OCI-LY3 (cell line): Measurements from ENCODE around the gene SART3.

Experiments used
- EZH2phosphoT487 ChIP-seq: fragments of 200-600 bp; shearing (Covaris generic); IDR thresholded peaks from 2 replicates; pipeline ENCODE4 v1.6.1; 2018; ENCODE audit warnings: antibody characterized with exemption, mixed run types, low read depth
- TF ChIP-seq, protein P1 (sequence below): fragments of 200-600, 300-600 bp; sonication (generic); IDR thresholded peaks from 2 replicates; pipeline ENCODE4 v1.5.1; 2014; ENCODE audit warnings: antibody characterized with exemption, low read length, low read depth

DNA sequence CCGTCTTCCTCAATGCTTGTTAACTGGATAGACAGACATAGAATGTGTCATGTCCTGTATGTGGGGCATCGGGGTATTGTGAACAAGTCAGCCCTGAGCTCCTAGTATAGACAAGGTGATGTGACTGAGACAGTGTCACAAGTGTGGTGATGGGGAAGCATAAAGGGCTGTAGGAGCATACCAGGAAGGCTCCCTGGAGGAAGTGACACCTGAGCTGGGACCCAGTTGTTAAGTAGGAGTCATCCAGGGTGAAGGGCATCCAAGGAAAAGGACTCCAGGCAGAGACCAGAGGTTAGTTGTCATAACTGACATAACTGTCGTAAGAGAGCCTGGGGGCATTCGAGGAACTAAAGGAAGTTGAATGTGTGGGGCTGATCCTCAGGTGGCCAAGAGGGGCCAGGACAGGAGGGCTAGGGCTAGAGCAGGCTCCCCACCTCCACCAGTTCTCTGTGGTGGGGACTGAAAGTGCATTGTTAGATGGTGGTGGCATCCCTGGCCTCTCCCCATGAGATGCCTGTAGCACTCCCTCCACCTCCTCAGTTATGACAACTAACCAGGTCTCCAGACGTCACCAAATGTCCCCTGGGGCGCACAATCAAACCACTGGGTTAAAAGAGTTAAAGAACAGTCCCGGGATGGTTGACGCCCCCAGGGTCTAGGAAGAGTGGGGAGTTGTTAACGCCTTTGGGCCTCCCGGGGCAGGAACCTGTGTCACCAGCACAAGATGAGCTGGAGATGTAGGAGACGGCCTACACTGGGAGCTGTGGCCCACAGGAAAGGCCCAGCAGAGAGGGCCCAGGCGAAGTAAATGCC, 43.5 kb downstream of the SART3 start:
- TF ChIP-seq, protein P1, sequence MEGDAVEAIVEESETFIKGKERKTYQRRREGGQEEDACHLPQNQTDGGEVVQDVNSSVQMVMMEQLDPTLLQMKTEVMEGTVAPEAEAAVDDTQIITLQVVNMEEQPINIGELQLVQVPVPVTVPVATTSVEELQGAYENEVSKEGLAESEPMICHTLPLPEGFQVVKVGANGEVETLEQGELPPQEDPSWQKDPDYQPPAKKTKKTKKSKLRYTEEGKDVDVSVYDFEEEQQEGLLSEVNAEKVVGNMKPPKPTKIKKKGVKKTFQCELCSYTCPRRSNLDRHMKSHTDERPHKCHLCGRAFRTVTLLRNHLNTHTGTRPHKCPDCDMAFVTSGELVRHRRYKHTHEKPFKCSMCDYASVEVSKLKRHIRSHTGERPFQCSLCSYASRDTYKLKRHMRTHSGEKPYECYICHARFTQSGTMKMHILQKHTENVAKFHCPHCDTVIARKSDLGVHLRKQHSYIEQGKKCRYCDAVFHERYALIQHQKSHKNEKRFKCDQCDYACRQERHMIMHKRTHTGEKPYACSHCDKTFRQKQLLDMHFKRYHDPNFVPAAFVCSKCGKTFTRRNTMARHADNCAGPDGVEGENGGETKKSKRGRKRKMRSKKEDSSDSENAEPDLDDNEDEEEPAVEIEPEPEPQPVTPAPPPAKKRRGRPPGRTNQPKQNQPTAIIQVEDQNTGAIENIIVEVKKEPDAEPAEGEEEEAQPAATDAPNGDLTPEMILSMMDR = no peak
- TF ChIP-seq EZH2phosphoT487 = no peak
